ENCODE measurements around the gene STRIP1.

STRIP1 gene

GRCh38 chr1:110097507-110098221 is 63.2 kb downstream of the STRIP1 start:
- DNase-seq (ENCODE audit: low spot score): no peak

GRCh38 chr1:110098222-110099026 is 64.0 kb downstream of the STRIP1 start:
- no peak for DNase-seq (ENCODE audit: low spot score)

- DNase-seq (ENCODE audit: low spot score): no peak
Observed at GRCh38 chr1:110100335-110100734, 65.9 kb downstream of the STRIP1 start.

- DNase-seq (ENCODE audit: low spot score): no peak
Observed at GRCh38 chr1:110102081-110102480, 67.7 kb downstream of the STRIP1 start.

All from AG20443 (cell line).